Liver (tissue), 9 donors: Measurements from ENCODE around the gene CD109. TPM values are rescaled to one million over a fixed set of nuclear protein-coding genes. Genes with fewer than 3 reads are reported as not detected.

Experiments used
- DNase-seq: peaks from one replicate; pipeline ENCODE4 v3.0.0-alpha.2; 2017; ENCODE audit warnings: low spot score
- H3K27ac ChIP-seq, 2 donors: one replicate each; pipeline ENCODE4 v1.7.0; 2013; ENCODE audit warnings: inconsistent platforms in 2 of 2, low read length in 2 of 2, control low read depth in 1 of 2, low read depth in 1 of 2, mild to moderate bottlenecking in 1 of 2
- H3K27me3 ChIP-seq, 4 donors: one replicate each; pipeline versions ENCODE4 v1.6.1 to v1.7.0; 2013; ENCODE audit warnings: low read length in 3 of 4, inconsistent platforms in 1 of 4, mild to moderate bottlenecking in 1 of 4, moderate library complexity in 1 of 4; ENCODE audit not compliant: control insufficient read depth in 4 of 4, insufficient read depth in 4 of 4
- H3K36me3 ChIP-seq, 4 donors: one replicate each; pipeline versions ENCODE4 v1.6.1 to v1.7.0; 2013; ENCODE audit warnings: low read length in 3 of 4, mild to moderate bottlenecking in 3 of 4, low read depth in 1 of 4, moderate library complexity in 1 of 4; ENCODE audit not compliant: control insufficient read depth in 4 of 4, insufficient read depth in 3 of 4
- H3K4me1 ChIP-seq, 4 donors: one replicate each; pipeline versions ENCODE4 v1.6.1 to v1.7.0; 2013; ENCODE audit warnings: low read length in 3 of 4, mild to moderate bottlenecking in 3 of 4, moderate library complexity in 1 of 4; ENCODE audit not compliant: control insufficient read depth in 4 of 4, insufficient read depth in 4 of 4
- H3K4me3 ChIP-seq, 3 donors: one replicate each; pipeline versions ENCODE4 v1.6.1 to v1.7.0; 2013; ENCODE audit warnings: low read length in 3 of 3, control low read depth in 1 of 3, low read depth in 1 of 3, mild to moderate bottlenecking in 1 of 3
- H3K9ac ChIP-seq, 2 donors: one replicate each; pipeline ENCODE4 v1.7.0; 2013; ENCODE audit warnings: low read length in 2 of 2, mild to moderate bottlenecking in 2 of 2, moderate library complexity in 2 of 2, control low read depth in 1 of 2, low read depth in 1 of 2
- H3K9me3 ChIP-seq, 4 donors: one replicate each; pipeline versions ENCODE4 v1.6.1 to v1.7.0; 2013; ENCODE audit warnings: low read length in 3 of 4; ENCODE audit not compliant: control insufficient read depth in 4 of 4
- EGR1 ChIP-seq, 2 donors: IDR thresholded peaks; 2 replicates each; pipeline ENCODE4 v1.6.1; 2016 to 2018; ENCODE audit warnings: antibody characterized with exemption in 2 of 2, low read depth in 2 of 2
- FOXA1 ChIP-seq: IDR thresholded peaks from 2 replicates; pipeline ENCODE4 v1.6.1; 2016; ENCODE audit warnings: antibody characterized with exemption
- GABPA ChIP-seq, 2 donors: IDR thresholded peaks in 1 of 2; conservative IDR thresholded peaks in 1 of 2; 2 replicates each; pipeline ENCODE4 v1.6.1; 2016; ENCODE audit warnings: antibody characterized with exemption in 2 of 2, mild to moderate bottlenecking in 1 of 2, moderate library complexity in 1 of 2
- HNF4A ChIP-seq, 2 donors: conservative IDR thresholded peaks; 2 replicates each; pipeline ENCODE4 v1.6.1; 2016; ENCODE audit warnings: antibody characterized with exemption in 2 of 2, mild to moderate bottlenecking in 2 of 2
- HNF4G ChIP-seq: IDR thresholded peaks from 2 replicates; pipeline ENCODE4 v1.6.1; 2016; ENCODE audit warnings: antibody characterized with exemption
- MAX ChIP-seq: IDR thresholded peaks from 2 replicates; pipeline ENCODE4 v1.6.1; 2016; ENCODE audit warnings: antibody characterized with exemption
- NR2F2 ChIP-seq: IDR thresholded peaks from 2 replicates; pipeline ENCODE4 v1.6.1; 2016; ENCODE audit warnings: antibody characterized with exemption
- RAD21 ChIP-seq, 2 donors: IDR thresholded peaks; 2 replicates each; pipeline ENCODE4 v1.6.1; 2016; ENCODE audit warnings: antibody characterized with exemption in 2 of 2, mild to moderate bottlenecking in 2 of 2
- REST ChIP-seq: IDR thresholded peaks from 2 replicates; pipeline ENCODE4 v1.6.1; 2016; ENCODE audit warnings: antibody characterized with exemption, mild to moderate bottlenecking
- RXRA ChIP-seq, 2 donors: IDR thresholded peaks; 2 replicates each; pipeline ENCODE4 v1.6.1; 2017 to 2018; ENCODE audit warnings: antibody characterized with exemption in 2 of 2, mild to moderate bottlenecking in 1 of 2
- SP1 ChIP-seq: IDR thresholded peaks from 2 replicates; pipeline ENCODE4 v1.6.1; 2018; ENCODE audit warnings: antibody characterized with exemption, mild to moderate bottlenecking
- TAF1 ChIP-seq: conservative IDR thresholded peaks from 2 replicates; pipeline ENCODE4 v1.6.1; 2016; ENCODE audit warnings: antibody characterized with exemption, mild to moderate bottlenecking
- YY1 ChIP-seq: IDR thresholded peaks from 2 replicates; pipeline ENCODE4 v1.6.1; 2016; ENCODE audit warnings: antibody characterized with exemption, mild to moderate bottlenecking
- WGBS: extraction: QIAGEN DNeasy Blood & Tissue Kit; methylation state at CpG from one replicate; pipeline ENCODE4 v1.1.7; 2013; 5-methylcytosine and 5-hydroxymethylcytosine counted together
- polyA plus RNA-seq, 2 donors: library from polyadenylated mRNA; stranded (reverse) in 1 of 2; unstranded in 1 of 2; fragments of 200-250 nt in 1 of 2; fragments of >200 nt in 1 of 2; fragmentation: Nextera tagmentation in 1 of 2; extraction: Ambion mirVana in 1 of 2; gene quantifications; one replicate each; pipeline versions ENCODE4 v1.2.1 to v1.2.3, GENCODE V29; 2013 to 2015
- total RNA-seq, 2 donors: library from RNA; depleted of rRNA; stranded (reverse); fragments of >200 nt; gene quantifications; one replicate each; pipeline ENCODE4 v1.2.3, GENCODE V29; 2014
- TF ChIP-seq, protein P1 (sequence below): fragments of 150-350 bp; IDR thresholded peaks from 2 replicates; pipeline ENCODE4 v1.5.1; 2017; ENCODE audit warnings: improper control_type of control experiment, low read depth, low read length; ENCODE audit not compliant: missing input control
- TF ChIP-seq, protein P2 (sequence below): IDR thresholded peaks from 2 replicates; pipeline ENCODE4 v1.6.1; 2016; ENCODE audit warnings: antibody characterized with exemption
- donor health status: healthy.
- donor health status: healthy.
- donor health status: healthy.
- donor health status: healthy.
- donor health status: healthy.

CD109 gene
- total and polyA plus RNA-seq, 4 donors: 0.18 to 2.0 (median 0.32) TPM

- Histone ChIP-seq H3K36me3 (no peaks in the 10 kb centered on the region), H3K9me3 (no peaks in the 10 kb centered on the region)
- WGBS: 57% methylated on average over 2 of the region's 2 CpGs
Observed at GRCh38 chr6:73792738-73793137, 96.7 kb downstream of the CD109 start.

DNA sequence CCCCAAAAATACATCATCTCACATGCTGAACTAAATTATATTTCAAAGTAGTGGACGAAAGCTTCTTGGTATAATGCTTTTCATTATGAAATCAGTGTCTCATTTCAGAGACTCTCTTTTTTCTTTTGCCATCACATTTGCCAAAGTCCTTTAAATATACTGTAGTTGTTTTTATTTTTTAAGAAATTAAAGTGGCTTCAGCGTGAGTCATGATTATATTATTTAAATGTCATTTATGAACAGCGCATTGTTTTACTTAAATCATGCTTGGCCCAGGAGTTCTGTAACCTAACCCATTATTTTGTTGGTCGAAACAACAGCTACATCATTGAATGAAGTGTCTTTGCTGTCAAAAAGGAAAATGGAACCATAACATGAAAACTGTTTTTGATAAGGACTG lies 100.9 kb downstream of the CD109 start:
- H3K36me3 ChIP-seq: no peaks in the 10 kb centered on the region
- TF ChIP-seq, protein P1, sequence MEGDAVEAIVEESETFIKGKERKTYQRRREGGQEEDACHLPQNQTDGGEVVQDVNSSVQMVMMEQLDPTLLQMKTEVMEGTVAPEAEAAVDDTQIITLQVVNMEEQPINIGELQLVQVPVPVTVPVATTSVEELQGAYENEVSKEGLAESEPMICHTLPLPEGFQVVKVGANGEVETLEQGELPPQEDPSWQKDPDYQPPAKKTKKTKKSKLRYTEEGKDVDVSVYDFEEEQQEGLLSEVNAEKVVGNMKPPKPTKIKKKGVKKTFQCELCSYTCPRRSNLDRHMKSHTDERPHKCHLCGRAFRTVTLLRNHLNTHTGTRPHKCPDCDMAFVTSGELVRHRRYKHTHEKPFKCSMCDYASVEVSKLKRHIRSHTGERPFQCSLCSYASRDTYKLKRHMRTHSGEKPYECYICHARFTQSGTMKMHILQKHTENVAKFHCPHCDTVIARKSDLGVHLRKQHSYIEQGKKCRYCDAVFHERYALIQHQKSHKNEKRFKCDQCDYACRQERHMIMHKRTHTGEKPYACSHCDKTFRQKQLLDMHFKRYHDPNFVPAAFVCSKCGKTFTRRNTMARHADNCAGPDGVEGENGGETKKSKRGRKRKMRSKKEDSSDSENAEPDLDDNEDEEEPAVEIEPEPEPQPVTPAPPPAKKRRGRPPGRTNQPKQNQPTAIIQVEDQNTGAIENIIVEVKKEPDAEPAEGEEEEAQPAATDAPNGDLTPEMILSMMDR: no peak
- no peak for TF ChIP-seq REST
- H3K9ac ChIP-seq: no peak overlapping the region
- no peaks in the 10 kb centered on the region for H3K9me3 ChIP-seq
- 70% methylated on average over 4 of the region's 4 CpGs for WGBS
- no peak overlapping the region for H3K27ac ChIP-seq
- H3K4me3 ChIP-seq: no peak overlapping the region
- H3K4me1 ChIP-seq: peaks cover 0 to 10% (median 10%) of the 10 kb centered on the region in 4 donors
- no peak for DNase-seq
- H3K27me3 ChIP-seq: no peaks in the 10 kb centered on the region

More at GRCh38 chr6:73792738-73793137, 96.7 kb downstream of the CD109 start:
- no peak for TF ChIP-seq FOXA1
- TF ChIP-seq RAD21 (IDR thresholded peaks at IDR 0.05): no peak
- TF ChIP-seq EGR1 (IDR thresholded peaks at IDR 0.05; ENCODE audit: low read depth in 2 of 2): no peak
- no peak for TF ChIP-seq REST
- TF ChIP-seq NR2F2: no peak
- no peak for DNase-seq
- Histone ChIP-seq H3K9ac (no peak overlapping the region), H3K4me1 (no peaks in the 10 kb centered on the region), H3K27ac (no peak overlapping the region), H3K27me3 (no peaks in the 10 kb centered on the region), H3K4me3 (no peak overlapping the region)

GRCh38 chr6:73797861-73798260 lies 101.9 kb downstream of the CD109 start:
- Histone ChIP-seq H3K36me3 (no peaks in the 10 kb centered on the region), H3K27ac (no peak overlapping the region), H3K9me3 (no peaks in the 10 kb centered on the region), H3K4me3 (no peak overlapping the region), H3K4me1 (peaks cover 0 to 18% (median 13%) of the 10 kb centered on the region in 4 donors), H3K9ac (no peak overlapping the region), H3K27me3 (no peaks in the 10 kb centered on the region)
- 93% methylated on average over 6 of the region's 6 CpGs for WGBS
- DNase-seq: no peak
- no peak for TF ChIP-seq GABPA (IDR thresholded peaks at IDR 0.05 in 1 of 2, conservative IDR thresholded peaks at IDR 0.05 in 1 of 2)
- TF ChIP-seq FOXA1: no peak
- no peak for TF ChIP-seq YY1
- no peak for TF ChIP-seq TAF1
- TF ChIP-seq, protein P1: no peak
- TF ChIP-seq HNF4A (conservative IDR thresholded peaks at IDR 0.05): no peak
- no peak for TF ChIP-seq RXRA (IDR thresholded peaks at IDR 0.05)
- no peak for TF ChIP-seq HNF4G
- no peak for TF ChIP-seq SP1
- TF ChIP-seq, protein P2, sequence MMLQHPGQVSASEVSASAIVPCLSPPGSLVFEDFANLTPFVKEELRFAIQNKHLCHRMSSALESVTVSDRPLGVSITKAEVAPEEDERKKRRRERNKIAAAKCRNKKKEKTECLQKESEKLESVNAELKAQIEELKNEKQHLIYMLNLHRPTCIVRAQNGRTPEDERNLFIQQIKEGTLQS: no peak
- TF ChIP-seq EGR1 (IDR thresholded peaks at IDR 0.05; ENCODE audit: low read depth in 2 of 2): no peak
- no peak for TF ChIP-seq MAX
